Bronchial epithelial cell (primary cell): Measurements from ENCODE around the gene SMS. TPM values are rescaled to one million over a fixed set of nuclear protein-coding genes. Genes with fewer than 3 reads are reported as not detected.

Experiments
- DNase-seq: peaks from one replicate; pipeline ENCODE4 v3.0.0-alpha.2; 2010; ENCODE audit warnings: low read depth
- FAIRE-seq: peaks from 2 replicates; lab custom pipeline; 2011; peaks lifted over from hg19 to GRCh38; lab: Jason Lieb, UNC
- H3K27me3 ChIP-seq: 2 replicates; pipeline ENCODE4 v1.5.1; 2011; ENCODE audit warnings: low read length; ENCODE audit not compliant: control insufficient read depth, insufficient read depth
- H3K36me3 ChIP-seq: 2 replicates; pipeline ENCODE4 v1.5.1; 2011; ENCODE audit warnings: low read length; ENCODE audit not compliant: control insufficient read depth, insufficient read depth
- H3K4me3 ChIP-seq: 2 replicates; pipeline ENCODE4 v1.5.1; 2011; ENCODE audit warnings: mild to moderate bottlenecking, low read depth, low read length, control low read depth
- total RNA-seq: library from RNA; depleted of rRNA; stranded (reverse); fragments of >200 nt; gene quantifications from 2 replicates; pipeline ENCODE4 v1.2.1, GENCODE V29; 2014
- TF ChIP-seq, protein P1 (sequence below): IDR thresholded peaks from 2 replicates; pipeline ENCODE4 v1.5.1; 2011; ENCODE audit warnings: mild to moderate bottlenecking, moderate library complexity, low read length, control low read depth, inconsistent platforms; ENCODE audit not compliant: insufficient read depth, severe bottlenecking

SMS gene
- total RNA-seq, 1 donor from 2014 or later = 252 TPM

DNA sequence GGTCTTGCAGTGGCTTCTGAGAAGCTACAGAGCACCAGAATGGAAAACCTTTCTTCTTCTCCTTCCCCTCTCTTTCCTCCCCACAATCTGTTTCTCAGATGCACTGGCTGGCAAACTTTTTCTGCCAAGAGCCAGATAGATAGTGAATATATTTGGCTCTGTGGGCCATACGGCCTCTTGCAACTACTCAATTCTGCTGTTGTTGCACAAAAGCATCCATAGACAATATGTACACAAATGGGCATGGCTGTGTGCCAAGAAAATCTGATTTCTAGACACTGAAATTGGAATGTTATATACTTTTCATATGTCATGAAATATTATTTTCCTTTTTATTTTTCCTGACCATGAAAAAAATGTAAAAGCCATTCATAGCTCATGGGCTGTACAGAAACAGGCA lies 94.7 kb downstream of the SMS start:
- Histone ChIP-seq H3K27me3 (no peaks in the 10 kb centered on the region), H3K4me3 (no peak overlapping the region), H3K36me3 (no peaks in the 10 kb centered on the region)
- no peak for DNase-seq
- TF ChIP-seq, protein P1, sequence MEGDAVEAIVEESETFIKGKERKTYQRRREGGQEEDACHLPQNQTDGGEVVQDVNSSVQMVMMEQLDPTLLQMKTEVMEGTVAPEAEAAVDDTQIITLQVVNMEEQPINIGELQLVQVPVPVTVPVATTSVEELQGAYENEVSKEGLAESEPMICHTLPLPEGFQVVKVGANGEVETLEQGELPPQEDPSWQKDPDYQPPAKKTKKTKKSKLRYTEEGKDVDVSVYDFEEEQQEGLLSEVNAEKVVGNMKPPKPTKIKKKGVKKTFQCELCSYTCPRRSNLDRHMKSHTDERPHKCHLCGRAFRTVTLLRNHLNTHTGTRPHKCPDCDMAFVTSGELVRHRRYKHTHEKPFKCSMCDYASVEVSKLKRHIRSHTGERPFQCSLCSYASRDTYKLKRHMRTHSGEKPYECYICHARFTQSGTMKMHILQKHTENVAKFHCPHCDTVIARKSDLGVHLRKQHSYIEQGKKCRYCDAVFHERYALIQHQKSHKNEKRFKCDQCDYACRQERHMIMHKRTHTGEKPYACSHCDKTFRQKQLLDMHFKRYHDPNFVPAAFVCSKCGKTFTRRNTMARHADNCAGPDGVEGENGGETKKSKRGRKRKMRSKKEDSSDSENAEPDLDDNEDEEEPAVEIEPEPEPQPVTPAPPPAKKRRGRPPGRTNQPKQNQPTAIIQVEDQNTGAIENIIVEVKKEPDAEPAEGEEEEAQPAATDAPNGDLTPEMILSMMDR = no peak
- FAIRE-seq = no peak

DNA sequence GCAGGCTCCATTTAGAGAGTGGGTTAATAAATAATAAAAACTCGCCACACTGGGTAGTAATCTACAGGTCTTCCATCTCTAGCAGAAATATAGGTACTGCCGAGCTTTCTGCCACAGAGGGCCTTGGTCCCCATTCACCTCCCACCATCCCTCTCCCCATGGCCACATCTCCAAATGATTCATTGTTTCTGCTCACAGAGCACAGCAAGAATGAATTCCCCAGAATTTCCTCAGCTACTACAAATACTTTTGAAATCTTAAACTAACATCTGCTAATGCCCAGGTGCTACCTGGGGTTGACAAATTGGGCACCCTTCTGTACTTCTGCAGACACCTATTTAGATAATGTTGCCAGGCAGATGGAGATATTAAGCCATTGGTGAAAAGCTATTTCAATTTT lies 96.7 kb downstream of the SMS start:
- H3K36me3 ChIP-seq = no peaks in the 10 kb centered on the region
- TF ChIP-seq, protein P1 = no peak
- no peak overlapping the region for H3K4me3 ChIP-seq
- FAIRE-seq (no peak), DNase-seq (no peak)
- no peaks in the 10 kb centered on the region for H3K27me3 ChIP-seq

DNA sequence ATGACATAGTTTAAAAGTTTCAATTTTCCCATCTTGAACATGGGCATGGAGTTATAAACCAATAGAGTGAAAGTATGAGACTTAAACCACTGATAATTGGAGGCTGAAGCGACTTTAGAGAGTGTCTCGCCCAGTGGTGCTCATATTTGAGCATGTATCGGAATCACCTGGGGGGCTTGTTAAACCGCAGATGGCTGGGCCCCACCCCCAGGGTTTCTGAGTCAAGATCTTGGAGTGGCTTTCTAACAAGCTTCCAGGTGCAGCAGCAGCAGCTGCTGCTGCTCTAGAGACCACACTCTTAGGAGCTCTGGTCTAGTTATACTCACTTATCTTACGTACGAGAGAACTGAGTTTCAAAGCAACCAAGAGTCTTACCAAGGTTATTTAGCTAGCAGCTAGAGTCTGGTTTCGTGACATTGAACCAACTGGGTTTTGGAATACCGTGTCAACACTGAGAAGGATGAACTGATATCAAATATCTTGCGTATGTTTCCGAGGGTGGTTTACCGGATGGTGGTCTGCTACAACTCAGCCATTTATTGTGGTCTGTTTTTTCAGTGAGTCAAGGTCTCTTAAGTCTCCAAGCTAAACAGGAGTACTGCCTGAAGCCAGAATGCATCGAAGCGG lies 97.5 kb downstream of the SMS start:
- TF ChIP-seq, protein P1 = no peak
- H3K27me3 ChIP-seq = no peaks in the 10 kb centered on the region
- no peak overlapping the region for H3K4me3 ChIP-seq
- no peaks in the 10 kb centered on the region for H3K36me3 ChIP-seq
- DNase-seq = no peak
- FAIRE-seq = no peak

DNA sequence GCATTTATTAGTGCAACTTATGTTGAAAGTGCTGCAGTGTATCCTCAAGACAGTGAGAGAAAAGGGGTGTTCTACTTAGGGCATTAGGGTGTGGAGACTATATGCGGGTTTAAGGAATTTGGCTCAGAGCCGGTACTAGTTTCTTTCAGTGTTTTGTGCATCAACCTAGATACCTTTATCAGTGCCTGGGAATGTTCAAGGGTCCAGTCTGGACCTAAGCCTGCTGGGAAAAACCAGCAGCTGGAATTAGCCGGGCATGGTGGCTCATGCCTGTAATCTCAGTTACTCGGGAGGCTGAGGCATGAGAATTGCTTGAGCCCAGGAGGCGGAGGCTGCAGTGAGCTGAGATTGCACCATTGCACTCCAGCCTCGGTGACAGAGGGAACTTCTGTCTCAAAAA lies 99.0 kb downstream of the SMS start:
- TF ChIP-seq, protein P1 = no peak
- DNase-seq (no peak), FAIRE-seq (no peak)
- H3K36me3 ChIP-seq = no peaks in the 10 kb centered on the region
- no peaks in the 10 kb centered on the region for H3K27me3 ChIP-seq
- no peak overlapping the region for H3K4me3 ChIP-seq

DNA sequence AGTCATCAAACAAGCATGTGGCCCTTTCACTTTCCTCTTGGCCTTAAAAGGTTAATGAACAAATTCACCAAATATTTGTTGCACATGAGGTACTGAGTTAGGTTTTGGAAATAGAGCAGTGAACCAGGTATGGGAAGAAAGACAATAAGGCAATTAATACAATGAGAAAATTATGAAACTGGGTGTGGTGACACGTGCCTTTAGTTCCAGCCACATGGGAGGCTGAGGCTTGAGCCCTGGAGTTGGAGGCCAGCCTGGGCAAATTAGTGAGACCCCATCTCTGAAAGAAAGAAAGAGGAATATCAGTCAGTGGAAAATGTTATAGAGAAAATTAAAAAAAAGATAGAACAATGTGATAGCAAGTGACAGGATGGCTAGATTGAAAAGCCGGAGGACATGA lies 99.7 kb downstream of the SMS start:
- TF ChIP-seq, protein P1 = no peak
- FAIRE-seq = no peak
- DNase-seq = no peak
- Histone ChIP-seq H3K4me3 (no peak overlapping the region), H3K36me3 (no peaks in the 10 kb centered on the region), H3K27me3 (no peaks in the 10 kb centered on the region)

DNA sequence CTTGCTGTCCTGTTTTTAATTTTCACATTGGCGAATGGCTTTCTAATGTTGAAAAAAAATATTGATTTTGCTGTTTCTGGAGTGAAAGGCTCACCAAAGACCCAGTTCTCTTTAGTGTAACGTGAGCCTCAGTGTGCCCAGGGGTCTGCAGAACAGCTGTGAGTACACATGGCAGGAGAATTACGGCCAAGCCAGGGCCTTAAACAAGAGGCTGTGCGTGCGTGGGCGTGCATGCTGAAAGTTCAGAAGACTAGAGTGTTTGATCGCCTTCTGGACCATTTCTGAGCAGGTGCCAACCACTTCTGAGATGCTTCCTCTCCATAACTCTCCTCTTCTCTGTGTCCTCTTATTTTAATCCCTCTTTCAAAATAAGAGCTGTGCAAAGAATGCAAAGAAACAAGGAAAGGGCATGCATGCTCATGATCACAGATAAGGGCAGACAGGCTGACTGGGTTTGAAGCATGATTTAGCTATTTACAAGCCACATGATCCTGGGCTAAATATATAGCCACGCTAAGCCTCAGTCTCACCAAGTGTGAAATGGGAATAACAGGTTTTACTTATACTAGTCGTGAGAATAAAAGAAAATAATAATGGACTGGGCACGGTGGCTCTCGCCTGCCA lies 101.5 kb downstream of the SMS start:
- no peak for FAIRE-seq
- H3K27me3 ChIP-seq = no peaks in the 10 kb centered on the region
- TF ChIP-seq, protein P1 = no peak
- no peak overlapping the region for H3K4me3 ChIP-seq
- DNase-seq = no peak
- no peaks in the 10 kb centered on the region for H3K36me3 ChIP-seq
